ENCODE measurements around the gene PGAM2. TPM values are rescaled to one million over a fixed set of nuclear protein-coding genes. Genes with fewer than 3 reads are reported as not detected.

The PGAM2 gene
- total RNA-seq (2014; rRNA removed; shearing (Covaris generic)), result 0.13 TPM in 1 of 2 replicates, not detected in the other

- Histone ChIP-seq H3K4me1 (replicated peaks) (no peaks in the 10 kb centered on the region), H3K27me3 (replicated peaks) (no peaks in the 10 kb centered on the region; the same call in 1 of the 2 replicates), H3K9me3 (replicated peaks) (no peaks in the 10 kb centered on the region), H3K4me3 (no peak within 1 kb of the TSS), H3K27ac (no peak within 1 kb of the TSS), H3K36me3 (peaks cover 19% of the 10 kb centered on the region)
- no peak for DNase-seq (ENCODE audit: low read depth in 1 of 2, low spot score in 2 of 2)
These were observed at the start of gene PGAM2 for GRCh38 chr7:44065431-44066110. TSS of gene PGAM2 (minus strand) at chr7:44065567. CDS start at chr7:44065529, 38 bp downstream.

GRCh38 chr7:44114586-44115310 is 49.4 kb upstream of the PGAM2 start:
- H3K9me3 ChIP-seq (replicated peaks), result no peaks in the 10 kb centered on the region
- no peaks in the 10 kb centered on the region for H3K4me1 ChIP-seq (replicated peaks)
- H3K27ac ChIP-seq, result no peak overlapping the region
- DNase-seq (ENCODE audit: low read depth in 1 of 2, low spot score in 2 of 2), result no peak
- H3K27me3 ChIP-seq (replicated peaks), result no peaks in the 10 kb centered on the region
- H3K36me3 ChIP-seq, result peaks cover 48% of the 10 kb centered on the region
- no peak overlapping the region for H3K4me3 ChIP-seq

GRCh38 chr7:44113764-44114354 is 48.5 kb upstream of the PGAM2 start:
- Histone ChIP-seq H3K9me3 (replicated peaks) (no peaks in the 10 kb centered on the region), H3K27ac (no peak overlapping the region), H3K4me1 (replicated peaks) (no peaks in the 10 kb centered on the region), H3K4me3 (no peak overlapping the region), H3K36me3 (peaks cover 41% of the 10 kb centered on the region), H3K27me3 (replicated peaks) (no peaks in the 10 kb centered on the region)
- DNase-seq (ENCODE audit: low read depth in 1 of 2, low spot score in 2 of 2), result no peak

GRCh38 chr7:44112997-44113763 is 47.8 kb upstream of the PGAM2 start:
- H3K27ac ChIP-seq, result no peak overlapping the region
- H3K4me3 ChIP-seq, result no peak overlapping the region
- H3K36me3 ChIP-seq, result peaks cover 39% of the 10 kb centered on the region
- H3K4me1 ChIP-seq (replicated peaks), result no peaks in the 10 kb centered on the region
- H3K27me3 ChIP-seq (replicated peaks), result no peaks in the 10 kb centered on the region
- DNase-seq (ENCODE audit: low read depth in 1 of 2, low spot score in 2 of 2), result no peak
- no peaks in the 10 kb centered on the region for H3K9me3 ChIP-seq (replicated peaks)

- Histone ChIP-seq H3K36me3 (peaks cover 32% of the 10 kb centered on the region), H3K4me1 (replicated peaks) (no peaks in the 10 kb centered on the region), H3K27me3 (replicated peaks) (no peaks in the 10 kb centered on the region), H3K9me3 (replicated peaks) (no peaks in the 10 kb centered on the region), H3K27ac (no peak overlapping the region), H3K4me3 (no peak overlapping the region)
- DNase-seq (ENCODE audit: low read depth in 1 of 2, low spot score in 2 of 2), result no peak
These were observed 47.0 kb upstream of the PGAM2 start for GRCh38 chr7:44112231-44112996.

GRCh38 chr7:44111761-44112160 is 46.4 kb upstream of the PGAM2 start:
- Histone ChIP-seq H3K27me3 (replicated peaks) (no peaks in the 10 kb centered on the region), H3K36me3 (peaks cover 25% of the 10 kb centered on the region), H3K27ac (no peak overlapping the region), H3K4me1 (replicated peaks) (no peaks in the 10 kb centered on the region), H3K4me3 (no peak overlapping the region), H3K9me3 (replicated peaks) (no peaks in the 10 kb centered on the region)
- no peak for DNase-seq (ENCODE audit: low read depth in 1 of 2, low spot score in 2 of 2)

- peaks cover 17% of the 10 kb centered on the region for H3K36me3 ChIP-seq
- no peaks in the 10 kb centered on the region for H3K4me1 ChIP-seq (replicated peaks)
- H3K27me3 ChIP-seq (replicated peaks), result no peaks in the 10 kb centered on the region
- H3K4me3 ChIP-seq, result no peak overlapping the region
- no peaks in the 10 kb centered on the region for H3K9me3 ChIP-seq (replicated peaks)
- no peak for DNase-seq (ENCODE audit: low read depth in 1 of 2, low spot score in 2 of 2)
- no peak overlapping the region for H3K27ac ChIP-seq
These were observed 45.6 kb upstream of the PGAM2 start for GRCh38 chr7:44110719-44111635.

GRCh38 chr7:44109991-44110390 is 44.6 kb upstream of the PGAM2 start:
- H3K4me1 ChIP-seq (replicated peaks), result peaks cover 8% of the 10 kb centered on the region
- DNase-seq (ENCODE audit: low read depth in 1 of 2, low spot score in 2 of 2), result no peak

GRCh38 chr7:44108768-44109750 is 43.7 kb upstream of the PGAM2 start:
- H3K4me1 ChIP-seq (replicated peaks), result peaks cover 10% of the 10 kb centered on the region
- no peaks in the 10 kb centered on the region for H3K27me3 ChIP-seq (replicated peaks)
- no peak overlapping the region for H3K4me3 ChIP-seq
- no peaks in the 10 kb centered on the region for H3K9me3 ChIP-seq (replicated peaks)
- H3K36me3 ChIP-seq, result peaks cover under 1% of the 10 kb centered on the region; the same call in 1 of the 2 replicates
- no peak overlapping the region for H3K27ac ChIP-seq
- DNase-seq (ENCODE audit: low read depth in 1 of 2, low spot score in 2 of 2), result no peak

More at GRCh38 chr7:44109991-44110390, 44.6 kb upstream of the PGAM2 start:
- Histone ChIP-seq H3K27me3 (replicated peaks) (no peaks in the 10 kb centered on the region), H3K4me3 (no peak overlapping the region), H3K36me3 (peaks cover 10% of the 10 kb centered on the region), H3K9me3 (replicated peaks) (no peaks in the 10 kb centered on the region), H3K27ac (no peak overlapping the region)

GRCh38 chr7:44107961-44108767 is 42.8 kb upstream of the PGAM2 start:
- no peaks in the 10 kb centered on the region for H3K36me3 ChIP-seq

More at GRCh38 chr7:44107961-44108767, 42.8 kb upstream of the PGAM2 start:
- no peak overlapping the region for H3K27ac ChIP-seq
- peaks cover 10% of the 10 kb centered on the region for H3K4me1 ChIP-seq (replicated peaks)
- H3K9me3 ChIP-seq (replicated peaks), result no peaks in the 10 kb centered on the region
- H3K27me3 ChIP-seq (replicated peaks), result no peaks in the 10 kb centered on the region
- no peak overlapping the region for H3K4me3 ChIP-seq
- no peak for DNase-seq (ENCODE audit: low read depth in 1 of 2, low spot score in 2 of 2)

Measured in SJSA1 (cell line).